IPS DF 6.9 (cell line): ENCODE results near the gene DBN1.

Experiments
- DNase-seq: peaks from one replicate; pipeline ENCODE4 v3.0.0-alpha.2; 2013; ENCODE audit warnings: low read depth, low spot score
- H3K27ac ChIP-seq: one replicate; pipeline ENCODE4 v1.5.1; 2013; ENCODE audit warnings: low read length, control low read depth
- H3K27me3 ChIP-seq: 2 replicates; pipeline ENCODE4 v1.6.1; 2013; ENCODE audit warnings: mild to moderate bottlenecking, low read length; ENCODE audit not compliant: control insufficient read depth, insufficient read depth
- H3K36me3 ChIP-seq: 2 replicates; pipeline ENCODE4 v1.6.1; 2013; ENCODE audit warnings: low read length; ENCODE audit not compliant: control insufficient read depth, insufficient read depth
- H3K4me1 ChIP-seq: 2 replicates; pipeline ENCODE4 v1.6.1; 2013; ENCODE audit warnings: low read length; ENCODE audit not compliant: control insufficient read depth, insufficient read depth
- H3K4me3 ChIP-seq: 2 replicates; pipeline ENCODE4 v1.5.1; 2013; ENCODE audit warnings: mild to moderate bottlenecking, low read length
- H3K9me3 ChIP-seq: 2 replicates; pipeline ENCODE4 v1.6.1; 2013; ENCODE audit warnings: low read length, inconsistent platforms; ENCODE audit not compliant: control insufficient read depth, insufficient read depth
- WGBS: extraction: QIAGEN DNeasy Blood & Tissue Kit; methylation state at CpG from one replicate; pipeline ENCODE4 v1.1.7; 2013; ENCODE audit warnings: mixed read lengths, missing lambda C conversion rate; ENCODE audit not compliant: insufficient read length, insufficient coverage; 5-methylcytosine and 5-hydroxymethylcytosine counted together

Gene DBN1

DNA sequence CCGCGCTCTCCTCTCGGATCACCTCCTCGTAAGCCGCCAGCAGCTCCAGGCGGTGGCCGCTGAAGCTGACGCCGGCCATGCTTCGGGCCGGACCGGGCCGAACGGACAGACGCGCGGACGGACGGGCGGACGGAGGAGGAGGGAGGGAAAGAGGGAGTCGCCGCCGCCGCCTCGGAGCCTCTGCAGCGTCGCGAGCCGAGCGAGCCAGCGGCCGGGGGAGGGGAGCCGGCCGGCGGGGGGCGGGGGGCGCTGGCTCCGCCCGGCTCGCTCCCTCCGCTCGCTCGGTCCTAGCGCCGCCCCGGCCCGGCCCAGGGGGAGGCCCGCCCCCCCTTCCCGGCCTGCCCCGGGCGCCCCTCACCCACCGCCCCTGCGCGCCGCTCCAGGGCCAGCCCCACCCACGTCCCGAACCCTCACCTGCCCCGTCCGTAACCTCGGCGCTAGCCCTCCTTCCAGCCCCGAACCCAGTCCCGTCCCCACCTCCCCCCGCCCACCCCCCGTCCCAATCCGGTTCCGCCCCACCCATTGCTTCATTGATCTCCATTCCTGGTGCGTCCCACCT, at the start of gene DBN1:
DBN1 (minus strand) TSS at position 192 of the 559 bp plus-strand sequence; CDS start at position 79, 113 bp downstream.
- no CpG with 5 or more reads among the region's 69 CpGs for WGBS

DNA sequence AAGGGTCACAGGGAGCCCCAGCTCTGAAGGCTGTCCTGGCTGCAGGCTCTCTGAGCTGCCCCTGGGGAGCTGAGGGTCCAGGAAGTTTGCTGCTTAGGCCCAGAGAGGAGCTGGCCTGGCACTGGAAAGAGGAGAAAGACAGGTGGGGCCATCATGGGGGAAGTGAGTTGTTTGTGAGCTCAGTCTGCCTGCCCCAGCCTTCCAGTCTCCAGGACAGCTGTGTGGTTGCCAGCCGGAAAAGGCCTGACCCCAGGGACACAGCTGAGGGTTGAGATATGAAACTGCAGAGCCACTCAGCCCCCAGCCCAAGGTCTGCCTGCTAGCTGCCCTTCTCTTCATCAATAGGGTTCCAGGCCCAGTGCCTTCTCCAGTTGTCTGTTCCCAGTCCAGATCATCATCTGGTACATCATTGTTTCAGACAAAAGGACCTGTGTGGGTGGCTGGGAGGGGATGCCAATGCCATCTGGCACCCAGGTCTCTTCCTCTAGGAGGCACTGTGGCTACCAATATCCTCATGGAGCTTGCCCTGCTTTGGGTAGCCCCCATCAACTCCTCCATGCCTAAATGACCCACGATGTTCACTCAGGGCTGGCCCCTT, 47.6 kb upstream of the DBN1 start:
- no peaks in the 10 kb centered on the region for H3K4me1 ChIP-seq
- no peak overlapping the region for H3K27ac ChIP-seq
- H3K27me3 ChIP-seq = no peaks in the 10 kb centered on the region
- no peak for DNase-seq
- WGBS = no CpG with 5 or more reads among the region's 2 CpGs
- no peak overlapping the region for H3K4me3 ChIP-seq
- peaks cover 32% of the 10 kb centered on the region for H3K36me3 ChIP-seq
- H3K9me3 ChIP-seq = no peaks in the 10 kb centered on the region

More for the DNA sequence above, at the start of gene DBN1:
- Histone ChIP-seq H3K4me1 (peaks cover 27% of the 10 kb centered on the region), H3K4me3 (peak within 1 kb of the TSS; percentile 90), H3K27me3 (no peaks in the 10 kb centered on the region), H3K36me3 (peaks cover 22% of the 10 kb centered on the region), H3K9me3 (no peaks in the 10 kb centered on the region), H3K27ac (no peak within 1 kb of the TSS)
- no peak for DNase-seq

DNA sequence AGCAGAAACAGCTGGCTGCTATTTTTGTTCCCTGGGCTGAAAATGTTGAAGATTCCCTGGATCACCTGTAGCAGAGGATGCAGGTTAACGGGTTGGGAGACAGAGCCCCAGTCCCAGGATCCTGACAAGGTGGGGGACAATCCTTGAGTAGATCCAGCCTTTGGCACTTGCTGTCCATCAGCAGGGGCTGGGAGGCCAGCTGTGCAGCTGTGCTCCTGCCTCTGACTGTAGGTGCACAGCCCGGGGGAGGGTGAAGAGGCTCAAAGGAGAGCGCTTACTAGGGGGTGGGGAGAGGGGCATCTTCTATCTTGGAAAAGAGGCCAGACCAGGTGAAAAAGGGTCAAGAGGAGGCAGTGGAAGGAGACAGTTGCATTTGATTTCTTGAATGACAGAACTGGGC, 46.8 kb upstream of the DBN1 start:
- Histone ChIP-seq H3K9me3 (no peaks in the 10 kb centered on the region), H3K27ac (no peak overlapping the region), H3K27me3 (no peaks in the 10 kb centered on the region), H3K4me1 (no peaks in the 10 kb centered on the region), H3K4me3 (no peak overlapping the region), H3K36me3 (peaks cover 39% of the 10 kb centered on the region)
- WGBS = no CpG with 5 or more reads among the region's 3 CpGs
- DNase-seq = no peak

DNA sequence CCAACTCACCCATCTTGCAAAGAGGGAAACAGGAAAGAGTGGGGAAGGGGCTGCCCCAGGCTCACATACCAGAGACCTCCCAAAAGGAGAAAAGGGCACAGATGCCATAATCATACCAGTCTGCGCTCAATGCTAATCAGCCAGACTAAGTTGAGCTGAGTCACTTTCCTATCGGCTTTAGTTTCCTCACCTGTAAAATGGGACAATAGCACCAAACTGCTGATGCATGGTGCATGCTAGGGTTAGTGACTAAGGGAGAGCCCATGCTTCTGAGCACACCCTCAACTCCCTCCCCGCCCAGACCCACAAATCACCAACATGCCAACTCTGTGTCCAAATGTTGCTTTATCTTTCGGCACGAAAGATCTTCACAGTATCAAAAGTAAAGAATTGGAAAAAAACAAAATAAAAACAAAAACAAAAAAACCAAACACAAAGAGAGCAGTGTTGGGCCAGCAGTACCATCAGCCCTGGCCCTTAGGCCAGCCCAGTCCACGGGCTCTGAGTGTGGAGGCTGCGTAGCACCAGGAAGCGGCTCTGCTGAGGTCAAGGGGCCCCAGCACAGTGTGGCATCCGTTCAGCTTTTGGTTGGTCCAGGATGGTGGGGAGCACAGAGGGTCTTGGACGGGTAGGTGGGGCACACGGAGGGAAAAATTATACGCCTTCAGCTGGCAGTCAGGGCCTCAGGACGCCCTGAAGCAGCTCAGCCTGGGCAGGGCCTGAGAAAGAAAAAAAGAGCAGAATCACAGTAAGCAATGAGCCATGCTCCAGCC, 46.2 kb upstream of the DBN1 start:
- Histone ChIP-seq H3K36me3 (peaks cover 39% of the 10 kb centered on the region), H3K9me3 (no peaks in the 10 kb centered on the region), H3K4me3 (no peak overlapping the region), H3K27me3 (no peaks in the 10 kb centered on the region), H3K27ac (no peak overlapping the region), H3K4me1 (no peaks in the 10 kb centered on the region)
- no CpG with 5 or more reads among the region's 13 CpGs for WGBS
- no peak for DNase-seq

DNA sequence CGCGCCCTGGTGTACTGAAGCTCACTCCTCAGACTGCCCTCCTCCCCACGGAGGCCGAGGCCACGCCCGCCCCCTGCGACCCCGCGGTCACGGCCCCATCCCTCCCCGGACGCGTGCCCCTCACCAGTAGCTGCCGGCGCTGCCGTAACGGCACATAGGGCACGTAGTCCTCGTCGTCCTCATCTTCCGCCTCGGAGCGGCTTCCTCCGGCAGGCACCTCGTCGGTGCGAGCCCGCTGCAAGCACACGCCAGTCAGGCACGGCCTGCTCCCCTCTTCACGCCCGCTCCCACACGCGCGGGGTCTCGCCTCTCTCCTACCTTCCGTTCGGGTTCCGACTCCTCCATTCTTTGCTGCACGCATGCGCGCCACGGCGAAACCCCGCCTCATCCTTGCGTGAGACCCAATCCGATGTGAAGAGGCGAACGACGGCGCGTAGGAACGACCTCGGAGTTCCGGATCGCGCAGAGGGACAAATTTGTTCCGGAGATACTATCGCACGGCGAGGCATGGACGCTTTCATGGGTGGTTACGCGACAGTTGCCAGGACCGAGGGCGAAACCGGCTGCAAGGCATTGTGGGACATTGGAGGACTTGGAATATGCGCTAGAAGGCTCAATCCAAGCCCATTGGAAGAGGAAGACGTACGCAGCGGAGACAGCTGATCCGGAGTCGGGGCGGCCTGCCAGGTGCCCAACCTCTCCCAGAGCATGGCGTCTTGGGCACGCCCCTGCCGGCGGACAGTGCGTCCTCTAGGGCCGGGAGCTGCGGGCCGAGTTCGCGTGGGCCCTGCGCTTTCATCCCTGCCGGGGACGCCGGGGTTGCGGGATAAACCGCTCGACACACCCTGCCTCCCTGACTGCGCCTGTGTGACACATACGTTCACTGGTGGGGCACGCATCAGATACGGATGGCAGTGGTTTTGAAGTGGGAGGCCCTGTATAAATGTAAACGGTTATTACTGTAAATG, 43.5 kb upstream of the DBN1 start, which contains the start of gene DDX41:
DDX41 (minus strand) TSS at position 361 of the 968 bp plus-strand sequence; CDS start at position 345, 16 bp downstream.
- DNase-seq = peak; percentile 94
- WGBS = no CpG with 5 or more reads among the region's 96 CpGs
- Histone ChIP-seq H3K27me3 (no peaks in the 10 kb centered on the region), H3K9me3 (no peaks in the 10 kb centered on the region), H3K27ac (no peak within 1 kb of the TSS), H3K36me3 (peaks cover 52% of the 10 kb centered on the region), H3K4me1 (no peaks in the 10 kb centered on the region), H3K4me3 (peak within 1 kb of the TSS; percentile 87)

DNA sequence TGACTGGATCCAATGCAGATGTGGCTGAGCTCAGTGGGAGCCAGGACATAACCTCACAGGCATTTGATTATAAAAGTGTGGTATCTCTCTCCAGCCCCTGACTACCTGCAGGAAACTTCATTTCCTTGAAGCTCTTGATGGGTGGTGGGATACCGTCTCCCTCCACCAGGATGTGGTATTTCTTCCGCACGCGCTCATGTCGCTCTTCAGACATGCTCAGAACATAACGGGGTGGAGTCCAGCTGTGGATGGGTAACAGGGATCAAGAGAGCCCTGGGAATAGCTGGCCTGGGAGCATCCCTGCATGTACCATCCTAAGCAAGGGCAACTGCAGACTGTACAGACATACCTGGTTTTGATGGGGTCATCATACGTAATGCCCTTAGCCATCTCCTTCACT, 42.1 kb upstream of the DBN1 start:
- no CpG with 5 or more reads among the region's 7 CpGs for WGBS
- Histone ChIP-seq H3K27ac (no peak overlapping the region), H3K9me3 (no peaks in the 10 kb centered on the region), H3K36me3 (peaks cover 58% of the 10 kb centered on the region), H3K4me1 (no peaks in the 10 kb centered on the region), H3K4me3 (no peak overlapping the region), H3K27me3 (no peaks in the 10 kb centered on the region)
- DNase-seq = no peak

DNA sequence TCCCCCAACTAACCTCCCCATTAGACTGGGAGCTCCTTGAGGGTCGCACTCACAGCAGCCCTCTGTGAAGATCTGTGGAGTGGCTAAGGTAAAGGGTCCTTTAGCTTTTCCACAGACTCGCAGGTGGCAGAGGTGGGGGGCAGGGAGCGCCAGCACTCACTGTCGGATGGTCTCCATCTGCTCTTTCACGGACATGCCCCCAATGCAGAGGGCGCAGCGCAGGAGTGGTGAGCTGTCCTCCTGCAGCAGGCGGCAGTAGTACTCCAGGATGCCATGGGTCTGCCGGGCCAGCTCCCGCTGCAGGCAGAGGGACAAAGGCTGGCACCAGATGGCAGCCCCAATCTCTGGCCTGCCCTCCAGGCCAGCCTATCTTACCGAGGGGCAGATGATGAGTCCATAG, 41.1 kb upstream of the DBN1 start:
- no CpG with 5 or more reads among the region's 11 CpGs for WGBS
- Histone ChIP-seq H3K36me3 (peaks cover 53% of the 10 kb centered on the region), H3K4me1 (peaks cover 8% of the 10 kb centered on the region), H3K4me3 (no peak overlapping the region), H3K27me3 (no peaks in the 10 kb centered on the region), H3K27ac (no peak overlapping the region), H3K9me3 (no peaks in the 10 kb centered on the region)
- no peak for DNase-seq

DNA sequence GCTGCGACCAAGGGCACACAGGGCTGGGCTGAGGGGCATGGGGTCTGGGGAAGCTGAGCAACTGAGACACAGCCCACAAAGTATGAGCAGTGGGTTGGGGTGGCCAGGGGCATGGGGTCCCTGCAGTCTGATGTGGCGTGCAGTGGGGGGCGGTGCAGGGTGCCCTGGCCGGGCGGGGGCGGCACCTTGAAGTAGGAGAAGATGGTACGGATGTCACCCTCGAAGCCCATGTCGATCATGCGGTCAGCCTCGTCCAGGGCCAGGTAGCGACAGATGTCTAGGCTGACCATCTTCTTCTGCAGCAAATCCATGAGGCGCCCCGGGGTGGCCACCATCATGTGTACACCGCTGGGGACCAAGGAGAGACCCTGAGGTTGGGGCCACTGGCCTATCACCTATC, 40.1 kb upstream of the DBN1 start:
- WGBS = no CpG with 5 or more reads among the region's 15 CpGs
- H3K9me3 ChIP-seq = no peaks in the 10 kb centered on the region
- peaks cover 12% of the 10 kb centered on the region for H3K4me1 ChIP-seq
- no peak for DNase-seq
- H3K4me3 ChIP-seq = no peak overlapping the region
- peaks cover 53% of the 10 kb centered on the region for H3K36me3 ChIP-seq
- no peaks in the 10 kb centered on the region for H3K27me3 ChIP-seq
- no peak overlapping the region for H3K27ac ChIP-seq

DNA sequence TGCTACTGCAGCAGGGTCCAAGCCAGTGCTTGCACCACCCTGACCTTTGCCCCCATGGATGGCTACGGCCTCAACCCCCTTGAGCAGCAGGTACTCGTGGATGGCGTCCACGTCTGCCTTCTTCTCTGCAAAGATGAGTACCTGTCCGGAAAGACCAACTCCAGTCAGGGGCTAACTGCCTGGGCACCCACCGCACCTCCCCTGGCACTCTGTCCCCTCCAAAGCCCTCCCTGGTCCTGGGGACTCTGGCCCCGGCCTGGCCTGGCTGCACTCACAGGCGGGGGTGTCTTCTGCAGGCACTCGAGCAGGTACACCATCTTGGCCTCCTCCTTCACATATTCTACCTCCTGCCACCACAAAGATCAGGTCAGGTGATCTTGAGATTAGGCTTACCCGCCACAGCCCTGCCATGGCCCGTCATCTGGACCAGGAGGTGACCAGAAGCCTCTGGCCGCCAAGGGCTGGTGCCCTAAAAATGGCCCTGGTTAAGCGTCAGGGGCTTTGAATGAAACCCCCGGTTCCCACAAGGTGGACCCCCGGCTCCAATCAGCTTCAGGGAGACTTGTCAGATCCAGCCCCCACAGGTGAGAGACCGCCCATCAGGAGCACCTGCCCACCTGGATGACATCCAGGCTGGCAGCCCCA, 39.4 kb upstream of the DBN1 start:
- Histone ChIP-seq H3K27ac (no peak overlapping the region), H3K9me3 (no peaks in the 10 kb centered on the region), H3K4me3 (no peak overlapping the region), H3K27me3 (no peaks in the 10 kb centered on the region), H3K36me3 (peaks cover 56% of the 10 kb centered on the region), H3K4me1 (peaks cover 12% of the 10 kb centered on the region)
- no CpG with 5 or more reads among the region's 16 CpGs for WGBS
- DNase-seq = no peak
